Tongue (tissue), 2 donors: ENCODE data around the gene UXS1. TPM values are rescaled to one million over a fixed set of nuclear protein-coding genes. Genes with fewer than 3 reads are reported as not detected.

Source experiments
- DNase-seq: peaks from one replicate; pipeline ENCODE4 v3.0.0-alpha.2; 2015
- total RNA-seq: library from RNA; depleted of rRNA; stranded (reverse); fragments of >200 nt; gene quantifications from one replicate; pipeline ENCODE4 v1.2.3, GENCODE V29; 2014

The UXS1 gene
- total RNA-seq, 1 donor from 2014 or later, result 67.4 TPM

GRCh38 chr2:106076941-106077340, 117.2 kb downstream of the UXS1 start:
- peak; percentile 44 for DNase-seq

- peak; percentile 25 for DNase-seq
Measured at GRCh38 chr2:106075048-106075447, 119.1 kb downstream of the UXS1 start.

GRCh38 chr2:106073678-106074406, 120.3 kb downstream of the UXS1 start:
- peak; percentile 71 for DNase-seq

GRCh38 chr2:106070181-106070580, 123.9 kb downstream of the UXS1 start:
- DNase-seq, result no peak

GRCh38 chr2:106068451-106068850, 125.7 kb downstream of the UXS1 start:
- DNase-seq, result peak; percentile 61

- DNase-seq, result peak; percentile 81
Measured at GRCh38 chr2:106065983-106066820, 127.9 kb downstream of the UXS1 start.

GRCh38 chr2:106065268-106065982, 128.7 kb downstream of the UXS1 start:
- peak; percentile 58 for DNase-seq

- peak; percentile 69 for DNase-seq
Measured at GRCh38 chr2:106063181-106063580, 130.9 kb downstream of the UXS1 start.

- peak; percentile 81 for DNase-seq
Measured at GRCh38 chr2:106062627-106063026, 131.5 kb downstream of the UXS1 start.

GRCh38 chr2:106061611-106062349, 132.3 kb downstream of the UXS1 start:
- DNase-seq, result peak; percentile 51

GRCh38 chr2:106059416-106060065, 134.6 kb downstream of the UXS1 start:
- DNase-seq, result peak; percentile 27

GRCh38 chr2:106058469-106059137, 135.5 kb downstream of the UXS1 start:
- DNase-seq, result no peak

GRCh38 chr2:106057206-106057605, 136.9 kb downstream of the UXS1 start:
- no peak for DNase-seq

- DNase-seq, result no peak
Measured at GRCh38 chr2:106054880-106055655, 139.0 kb downstream of the UXS1 start.

GRCh38 chr2:106054321-106054720, 139.8 kb downstream of the UXS1 start:
- no peak for DNase-seq

- no peak for DNase-seq
Measured at GRCh38 chr2:106053581-106053980, 140.5 kb downstream of the UXS1 start.

GRCh38 chr2:106053116-106053515, 141.0 kb downstream of the UXS1 start:
- peak; percentile 58 for DNase-seq

- DNase-seq, result no peak
Measured at GRCh38 chr2:106044859-106045258, 149.2 kb downstream of the UXS1 start.

GRCh38 chr2:106044021-106044420, 150.1 kb downstream of the UXS1 start:
- peak; percentile 21 for DNase-seq
